ENCODE data around the gene DOCK4. TPM values are rescaled to one million over a fixed set of nuclear protein-coding genes. Genes with fewer than 3 reads are reported as not detected.

The DOCK4 gene
- total and polyA plus RNA-seq, 10 of the 15 experiments (the other 5 are each of a cell fraction or from before 2014, with no cell fraction given), result 0.03 to 0.73 (median 0.38) TPM

DNA sequence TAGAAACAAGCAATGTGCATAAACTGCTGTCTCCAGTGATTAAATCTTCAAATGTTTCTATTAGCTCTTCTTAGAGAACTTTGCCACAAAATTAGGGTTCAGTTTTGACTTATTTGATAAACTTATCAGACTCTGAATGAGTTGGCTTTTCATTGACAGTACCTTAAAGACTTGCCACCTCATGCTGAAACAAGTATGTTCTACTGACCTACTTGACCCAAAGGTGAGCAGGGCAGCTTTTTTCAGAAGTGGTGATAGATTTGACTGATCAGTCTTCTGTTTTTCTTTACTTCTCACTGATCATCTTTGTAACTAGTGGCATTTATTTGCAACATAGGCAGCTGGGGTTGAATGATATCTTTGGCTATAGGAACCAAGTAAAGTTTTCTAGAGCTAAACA is 8.1 kb upstream of the DOCK4 start:
- RAD21 ChIA-PET (ENCODE audit: unreplicated experiment), result no interaction called here

More for the DNA sequence above, 8.1 kb upstream of the DOCK4 start:
- ChIA-PET CTCF (interaction anchor here (0.8 kb wide), 1 partner anchor 9 kb away, joined by 4 read pairs; no protein-coding TSS in a partner anchor), SMC1A (ENCODE audit: uncharacterized antibody, unreplicated experiment) (interaction anchor here (1.5 kb wide), 1 partner anchor 8 kb away, joined by 4 read pairs; the partner anchor contains the start of genes DOCK4 and ZNF277), POLR2A (interaction anchor here (0.5 kb wide), 1 partner anchor 42 kb away, joined by 4 read pairs; no protein-coding TSS in a partner anchor)
- H3K4me2 ChIP-seq (ENCODE audit: control insufficient read depth, insufficient read depth), result no peak overlapping the region
- ATAC-seq, result peak; percentile 41; the same call in 2 of the 3 replicates
- no peak overlapping the region for H3K9ac ChIP-seq (ENCODE audit: control insufficient read depth, insufficient read depth, low read length)
- H3K9me3 ChIP-seq (replicated peaks; ENCODE audit: control insufficient read depth, insufficient read depth, low read length), result no peaks in the 10 kb centered on the region
- H3K36me3 ChIP-seq (ENCODE audit: control insufficient read depth in 2 of 2, insufficient read depth in 2 of 2, low read length in 1 of 2), result no peaks in the 10 kb centered on the region
- no peaks in the 10 kb centered on the region for H3K27me3 ChIP-seq (replicated peaks in 1 of 2; ENCODE audit: control insufficient read depth in 2 of 2, insufficient read depth in 2 of 2, low read length in 1 of 2)
- no peak overlapping the region for H3K27ac ChIP-seq (ENCODE audit: control insufficient read depth, insufficient read depth)
- no peak overlapping the region for H3K4me3 ChIP-seq
- no TSS peak for BruUV-seq (replicated peaks)
- no peaks in the 10 kb centered on the region for H4K20me1 ChIP-seq (ENCODE audit: control insufficient read depth, insufficient read depth)
- no peak for FAIRE-seq
- in situ Hi-C loops (cut with MboI) (no loop called here), intact Hi-C loops (cut with micrococcal nuclease; ENCODE audit: unreplicated experiment) (no loop called here)
- no peaks in the 10 kb centered on the region for H3K4me1 ChIP-seq (ENCODE audit: control insufficient read depth, insufficient read depth, low read length)
- peaks cover 1% of the 10 kb centered on the region; the same call in 1 of the 2 replicates for H3K79me2 ChIP-seq (ENCODE audit: control insufficient read depth, insufficient read depth, low read length)
- DNase-seq (ENCODE audit: low read depth, low spot score), result no peak
- no peak overlapping the region for H2AFZ ChIP-seq (ENCODE audit: control insufficient read depth, low read depth, low read length)
- no peak for TF ChIP-seq CEBPB (IDR thresholded peaks at IDR 0.05; ENCODE audit: borderline replicate concordance in 1 of 2, low read depth in 2 of 2, low read length in 2 of 2)
- TF ChIP-seq, protein P1, sequence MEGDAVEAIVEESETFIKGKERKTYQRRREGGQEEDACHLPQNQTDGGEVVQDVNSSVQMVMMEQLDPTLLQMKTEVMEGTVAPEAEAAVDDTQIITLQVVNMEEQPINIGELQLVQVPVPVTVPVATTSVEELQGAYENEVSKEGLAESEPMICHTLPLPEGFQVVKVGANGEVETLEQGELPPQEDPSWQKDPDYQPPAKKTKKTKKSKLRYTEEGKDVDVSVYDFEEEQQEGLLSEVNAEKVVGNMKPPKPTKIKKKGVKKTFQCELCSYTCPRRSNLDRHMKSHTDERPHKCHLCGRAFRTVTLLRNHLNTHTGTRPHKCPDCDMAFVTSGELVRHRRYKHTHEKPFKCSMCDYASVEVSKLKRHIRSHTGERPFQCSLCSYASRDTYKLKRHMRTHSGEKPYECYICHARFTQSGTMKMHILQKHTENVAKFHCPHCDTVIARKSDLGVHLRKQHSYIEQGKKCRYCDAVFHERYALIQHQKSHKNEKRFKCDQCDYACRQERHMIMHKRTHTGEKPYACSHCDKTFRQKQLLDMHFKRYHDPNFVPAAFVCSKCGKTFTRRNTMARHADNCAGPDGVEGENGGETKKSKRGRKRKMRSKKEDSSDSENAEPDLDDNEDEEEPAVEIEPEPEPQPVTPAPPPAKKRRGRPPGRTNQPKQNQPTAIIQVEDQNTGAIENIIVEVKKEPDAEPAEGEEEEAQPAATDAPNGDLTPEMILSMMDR (IDR thresholded peaks at IDR 0.05 in 2 of 3, conservative IDR thresholded peaks at IDR 0.05 in 1 of 3; ENCODE audit: control insufficient read depth in 2 of 3, extremely low read depth in 1 of 3, insufficient read depth in 1 of 3, low read depth in 3 of 3, low read length in 3 of 3), result no peak
- no peak for TF ChIP-seq BACH1 (IDR thresholded peaks at IDR 0.05; ENCODE audit: borderline replicate concordance)
- TF ChIP-seq TCF12 (IDR thresholded peaks at IDR 0.05; ENCODE audit: low read depth, low read length), result no peak
- TF ChIP-seq, protein P2, sequence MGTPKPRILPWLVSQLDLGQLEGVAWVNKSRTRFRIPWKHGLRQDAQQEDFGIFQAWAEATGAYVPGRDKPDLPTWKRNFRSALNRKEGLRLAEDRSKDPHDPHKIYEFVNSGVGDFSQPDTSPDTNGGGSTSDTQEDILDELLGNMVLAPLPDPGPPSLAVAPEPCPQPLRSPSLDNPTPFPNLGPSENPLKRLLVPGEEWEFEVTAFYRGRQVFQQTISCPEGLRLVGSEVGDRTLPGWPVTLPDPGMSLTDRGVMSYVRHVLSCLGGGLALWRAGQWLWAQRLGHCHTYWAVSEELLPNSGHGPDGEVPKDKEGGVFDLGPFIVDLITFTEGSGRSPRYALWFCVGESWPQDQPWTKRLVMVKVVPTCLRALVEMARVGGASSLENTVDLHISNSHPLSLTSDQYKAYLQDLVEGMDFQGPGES (IDR thresholded peaks at IDR 0.05), result no peak
- no peak for TF ChIP-seq MEF2B (IDR thresholded peaks at IDR 0.05; ENCODE audit: partially characterized antibody, poor library complexity, severe bottlenecking)
- no peak for TF ChIP-seq SMARCA5 (IDR thresholded peaks at IDR 0.05)
- TF ChIP-seq FOS (IDR thresholded peaks at IDR 0.05; ENCODE audit: borderline replicate concordance, extremely low read depth, insufficient read length), result no peak
- no peak for TF ChIP-seq ZNF592 (IDR thresholded peaks at IDR 0.05)
